22Rv1 (cell line): ENCODE measurements around the gene MICU1.

Experiments
- CTCF ChIP-seq: fragments of 450-650 bp; IDR thresholded peaks from 2 replicates; pipeline ENCODE4 v1.5.1; 2017; ENCODE audit warnings: mild to moderate bottlenecking
- ZFX ChIP-seq: fragments of 450-650 bp; IDR thresholded peaks from 2 replicates; pipeline ENCODE4 v1.6.1; 2017; ENCODE audit warnings: antibody characterized with exemption, borderline replicate concordance

- TF ChIP-seq CTCF = no peak
- TF ChIP-seq ZFX = no peak
These were observed 236.2 kb downstream of the MICU1 start for GRCh38 chr10:72389716-72390115.
